Measurements from ENCODE around the gene MYO7B.
A peak's percentile ranks its signal among the peaks of the same experiment; 100 is the strongest.
"Not testable (repeated sequence)": the region's sequence is repeated elsewhere in the genome, so short reads cannot be mapped to it uniquely, and the experiment has no call there.

Gene MYO7B

DNA sequence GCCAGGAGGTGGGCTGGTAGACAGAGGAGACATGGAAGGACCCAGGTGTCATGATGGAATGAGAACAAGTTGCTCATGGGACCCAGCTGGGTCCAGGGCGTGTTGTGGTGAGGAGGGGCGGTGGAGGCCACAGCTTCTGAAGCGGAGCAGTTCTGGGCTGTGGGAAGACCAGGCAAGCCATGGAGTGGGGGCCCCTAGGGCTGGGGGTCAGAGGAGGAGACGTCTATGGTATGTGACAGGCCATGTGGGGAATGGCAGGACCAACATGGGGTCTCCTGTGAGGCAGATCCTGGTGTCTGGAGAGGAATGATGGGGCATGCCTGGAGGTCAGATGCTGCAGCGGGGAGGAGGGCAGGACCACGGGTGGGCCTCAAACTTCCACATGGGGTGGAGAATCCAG is 16.9 kb downstream of the MYO7B start:
- ATAC-seq (no peak), DNase-seq (no peak)

DNA sequence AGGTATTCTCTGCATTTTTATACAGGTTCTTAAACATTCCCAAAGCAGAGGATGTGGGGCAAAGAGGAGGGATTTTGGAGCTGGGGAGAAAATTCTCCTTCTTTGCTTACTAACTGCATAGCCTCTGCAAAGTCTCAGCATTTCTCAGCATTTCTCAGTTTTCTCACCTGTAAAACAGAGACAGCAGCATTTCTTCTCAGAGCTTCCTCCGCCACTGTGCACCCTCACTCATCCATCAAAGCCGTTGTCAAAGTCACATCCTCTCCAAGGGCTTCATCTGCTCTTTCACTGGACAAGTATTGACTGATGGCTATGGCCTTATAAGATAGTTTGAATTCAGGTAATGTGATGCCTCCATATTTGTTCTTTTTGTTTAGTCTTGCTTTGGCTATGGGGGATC is 17.4 kb downstream of the MYO7B start:
- no peak for DNase-seq

GRCh38 chr2:127558911-127559310 is 23.4 kb downstream of the MYO7B start:
- no peak for ATAC-seq
- DNase-seq = no peak

More for the DNA sequence above, 17.4 kb downstream of the MYO7B start:
- ATAC-seq = no peak

DNA sequence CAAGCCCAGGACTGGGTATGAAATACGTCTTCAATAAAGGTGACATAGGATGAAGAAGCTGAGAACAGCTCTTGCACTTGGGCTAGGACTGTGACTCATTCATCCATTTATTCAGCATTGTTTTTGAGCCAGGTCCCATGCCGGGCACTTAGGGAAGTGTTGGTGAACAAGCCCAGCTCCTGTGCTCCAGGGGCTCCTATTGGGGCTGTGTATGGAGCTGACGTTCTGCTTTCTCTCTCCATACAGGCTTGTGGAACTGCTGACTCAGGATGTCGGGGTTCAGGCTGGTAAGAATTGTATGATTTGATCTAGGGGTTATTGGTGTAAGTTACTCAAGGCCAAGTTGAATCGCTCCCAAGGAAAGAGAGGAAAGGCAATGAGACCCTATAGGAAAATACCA is 24.0 kb downstream of the MYO7B start:
- ATAC-seq = no peak
- no peak for DNase-seq

GRCh38 chr2:127560201-127560930 is 24.9 kb downstream of the MYO7B start:
- no peak for DNase-seq
- ATAC-seq = no peak

- no peak for DNase-seq
- no peak for ATAC-seq
Measured at GRCh38 chr2:127560931-127561280, 25.4 kb downstream of the MYO7B start.

GRCh38 chr2:127561371-127561770 is 25.9 kb downstream of the MYO7B start:
- ATAC-seq = no peak

GRCh38 chr2:127562936-127563335 is 27.5 kb downstream of the MYO7B start:
- DNase-seq (no peak), ATAC-seq (no peak)

More at GRCh38 chr2:127561371-127561770, 25.9 kb downstream of the MYO7B start:
- DNase-seq = no peak

DNA sequence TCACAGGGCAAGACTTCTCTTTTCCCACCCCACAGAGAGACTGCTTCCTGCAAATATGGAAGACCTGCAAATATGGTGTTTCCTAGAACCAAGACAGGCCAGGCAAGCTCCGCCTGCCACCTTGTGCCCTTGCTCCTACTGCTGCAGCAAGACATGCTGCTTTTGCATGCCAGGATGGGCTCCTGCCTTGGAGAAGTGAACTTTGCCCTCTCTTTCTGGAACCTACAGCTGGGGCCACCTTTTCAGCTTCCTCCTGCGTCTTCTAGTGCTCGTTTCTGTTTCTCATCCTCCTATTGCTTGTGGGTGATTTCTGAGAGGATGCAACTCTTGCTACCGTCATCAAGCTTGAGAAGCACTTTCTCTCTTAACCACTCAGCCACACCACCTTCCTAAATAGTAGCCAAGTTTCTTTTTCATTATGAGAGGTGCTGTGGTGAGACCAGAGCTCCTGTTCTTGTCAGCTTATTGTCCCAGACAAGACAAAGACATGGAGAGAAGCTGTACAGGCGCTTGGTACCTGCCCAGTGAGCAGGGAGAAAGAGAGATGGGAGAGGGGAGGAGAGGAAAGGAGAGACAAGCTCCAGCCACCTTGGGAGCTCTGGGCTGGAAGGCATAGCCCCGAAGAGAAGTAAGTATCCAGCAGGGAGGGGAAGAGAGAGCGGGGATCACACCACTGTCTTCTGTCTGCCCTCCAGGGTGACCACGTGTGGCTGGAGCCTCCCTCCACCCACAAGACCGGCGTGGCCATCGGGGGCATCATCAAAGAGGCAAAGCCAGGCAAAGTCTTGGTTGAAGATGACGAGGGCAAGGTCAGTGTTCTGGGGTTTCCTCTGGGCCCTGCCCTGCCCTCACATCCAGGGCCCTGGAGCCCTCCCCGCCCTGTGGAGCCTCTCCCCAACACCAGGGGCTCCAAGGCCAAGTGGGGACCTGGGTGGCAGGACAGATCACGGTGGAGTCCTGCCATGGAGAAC is 28.3 kb downstream of the MYO7B start:
- ATAC-seq (peak; percentile 75), DNase-seq (no peak)

DNA sequence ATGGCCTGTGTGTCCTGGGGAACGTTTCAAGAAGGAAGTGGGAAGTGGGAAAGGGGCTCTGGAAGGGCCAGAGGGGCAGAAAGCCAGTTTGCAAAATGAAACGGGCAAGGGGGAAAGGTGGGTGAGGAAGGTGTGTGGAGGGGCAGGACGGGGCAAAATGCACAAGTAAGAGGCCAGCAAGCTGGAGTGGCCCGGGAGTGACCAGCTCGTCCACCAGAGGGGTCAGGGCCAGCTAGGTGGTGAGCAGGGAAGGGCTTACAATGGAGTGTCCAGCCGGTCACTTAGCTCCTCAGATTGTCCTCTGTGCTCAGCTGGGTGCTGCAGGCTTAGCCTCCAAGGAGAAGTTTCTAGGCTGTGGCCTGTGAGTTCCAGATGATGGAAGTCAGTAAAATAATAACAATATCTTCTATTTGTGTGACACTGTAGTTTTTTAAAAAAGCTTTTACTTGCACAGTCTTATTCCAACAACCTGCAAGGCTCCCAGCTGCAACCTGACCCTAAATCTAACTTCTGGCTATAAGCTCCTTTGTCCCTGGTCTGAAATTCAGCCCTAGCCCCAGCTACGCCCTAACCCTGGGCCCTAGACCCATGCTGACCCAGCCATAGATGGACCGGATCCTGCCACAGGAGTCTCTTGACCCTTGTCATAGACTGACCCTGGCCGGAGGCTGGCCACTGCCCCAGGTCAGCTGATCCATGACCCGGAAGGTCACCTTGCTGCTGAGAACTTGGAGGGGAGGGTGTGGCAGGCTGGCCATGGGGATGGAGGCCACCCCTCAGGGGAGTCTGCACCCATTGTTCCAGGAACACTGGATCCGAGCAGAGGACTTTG is 29.2 kb downstream of the MYO7B start:
- DNase-seq = no peak
- ATAC-seq = no peak

GRCh38 chr2:127565261-127566138 is 30.0 kb downstream of the MYO7B start:
- no peak for ATAC-seq
- DNase-seq = no peak

DNA sequence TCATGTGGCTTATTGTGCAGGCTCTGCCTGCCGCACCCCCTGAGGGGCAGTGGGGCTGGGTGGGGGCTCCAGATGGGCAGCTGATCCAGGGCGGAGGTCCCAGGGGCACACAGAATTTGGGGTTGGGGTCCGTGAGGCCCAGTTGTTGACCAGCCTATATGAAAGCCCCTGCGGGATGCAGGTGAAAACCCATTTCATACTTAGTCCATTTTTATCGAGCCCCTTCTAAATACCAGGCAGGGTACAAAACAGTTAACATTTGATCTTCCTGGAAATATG is 30.6 kb downstream of the MYO7B start:
- no peak for ATAC-seq
- no peak for DNase-seq

DNA sequence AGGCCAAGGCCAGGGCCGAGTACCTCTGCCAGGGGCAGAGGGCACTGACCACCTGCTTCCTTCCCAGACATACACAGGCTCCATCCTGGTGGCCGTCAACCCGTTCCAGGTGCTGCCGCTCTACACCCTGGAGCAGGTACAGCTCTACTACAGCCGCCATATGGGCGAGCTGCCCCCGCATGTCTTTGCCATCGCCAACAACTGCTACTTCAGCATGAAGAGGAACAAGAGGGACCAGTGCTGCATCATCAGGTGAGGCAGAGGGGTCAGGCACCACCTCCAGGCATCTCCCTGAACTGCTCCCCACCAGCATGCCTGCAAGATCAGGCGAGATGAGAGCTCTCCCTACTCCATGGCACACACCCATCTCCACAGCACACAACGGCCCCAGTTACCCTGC is 31.1 kb downstream of the MYO7B start:
- no peak for ATAC-seq
- DNase-seq = no peak

DNA sequence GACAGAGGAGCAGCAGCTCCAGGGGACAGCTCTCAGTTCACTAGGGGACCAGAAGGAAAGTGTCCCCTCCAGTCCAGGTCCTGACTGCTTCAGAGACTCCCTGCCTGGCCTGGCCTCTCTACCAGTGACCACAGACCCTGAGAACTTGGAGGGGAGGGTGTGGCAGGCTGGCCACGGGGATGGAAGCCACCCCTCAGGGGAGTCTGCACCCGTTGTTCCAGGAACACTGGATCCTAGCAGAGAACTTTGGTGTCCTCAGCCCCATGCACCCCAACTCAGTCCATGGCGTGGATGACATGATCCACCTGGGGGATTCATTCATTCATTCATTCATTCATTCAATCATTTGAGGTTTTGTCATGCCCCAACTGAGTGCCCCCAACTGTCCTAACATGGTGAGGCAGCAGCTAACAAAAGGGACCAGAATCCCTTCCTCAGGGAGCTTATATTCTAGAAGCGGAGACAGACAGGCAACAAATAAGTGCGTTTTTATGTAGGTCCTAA is 31.9 kb downstream of the MYO7B start:
- ATAC-seq (no peak), DNase-seq (no peak)

DNA sequence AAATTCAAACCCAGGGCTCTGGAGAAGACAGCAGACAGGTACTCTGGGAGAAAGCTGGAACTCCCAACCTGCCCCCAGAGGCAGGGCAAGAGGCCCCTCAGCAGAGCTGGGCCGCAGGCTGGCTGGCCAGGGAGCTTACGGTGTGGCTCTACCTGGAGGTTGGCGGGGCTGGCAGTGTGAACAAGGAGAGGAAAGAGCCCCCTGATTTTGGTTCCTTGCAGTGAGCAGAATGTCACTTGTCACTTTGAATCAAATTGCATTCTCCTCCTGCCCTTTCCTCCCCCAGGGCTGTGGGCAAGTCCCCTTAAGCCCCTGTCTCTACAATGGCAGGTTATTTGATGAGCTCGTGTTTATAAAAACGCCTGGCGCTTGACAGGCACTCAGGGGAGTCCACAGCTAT is 32.6 kb downstream of the MYO7B start:
- ATAC-seq (no peak), DNase-seq (no peak)

DNA sequence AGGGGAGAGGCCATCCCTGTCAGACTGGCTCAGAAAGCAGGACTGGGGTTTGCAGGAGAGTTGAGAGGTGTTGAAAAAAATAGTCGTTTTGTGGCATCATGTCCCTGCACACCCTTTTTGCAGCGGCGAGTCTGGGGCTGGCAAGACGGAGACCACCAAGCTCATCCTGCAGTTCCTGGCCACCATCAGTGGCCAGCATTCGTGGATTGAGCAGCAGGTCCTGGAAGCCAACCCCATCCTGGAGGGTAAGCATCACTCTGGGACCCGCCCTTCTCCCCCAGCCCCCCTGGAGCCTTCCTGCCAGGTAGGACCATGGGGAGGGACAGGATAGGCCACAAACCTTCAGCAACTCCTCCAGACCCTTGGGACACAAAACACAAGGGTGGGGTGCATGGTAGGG is 34.2 kb downstream of the MYO7B start:
- DNase-seq = no peak
- ATAC-seq = no peak

GRCh38 chr2:127570282-127571250 is 35.1 kb downstream of the MYO7B start:
- no peak for ATAC-seq

GRCh38 chr2:127572352-127572751 is 36.9 kb downstream of the MYO7B start:
- not testable (repeated sequence) for DNase-seq, ATAC-seq

More at GRCh38 chr2:127570282-127571250, 35.1 kb downstream of the MYO7B start:
- DNase-seq = no peak

DNA sequence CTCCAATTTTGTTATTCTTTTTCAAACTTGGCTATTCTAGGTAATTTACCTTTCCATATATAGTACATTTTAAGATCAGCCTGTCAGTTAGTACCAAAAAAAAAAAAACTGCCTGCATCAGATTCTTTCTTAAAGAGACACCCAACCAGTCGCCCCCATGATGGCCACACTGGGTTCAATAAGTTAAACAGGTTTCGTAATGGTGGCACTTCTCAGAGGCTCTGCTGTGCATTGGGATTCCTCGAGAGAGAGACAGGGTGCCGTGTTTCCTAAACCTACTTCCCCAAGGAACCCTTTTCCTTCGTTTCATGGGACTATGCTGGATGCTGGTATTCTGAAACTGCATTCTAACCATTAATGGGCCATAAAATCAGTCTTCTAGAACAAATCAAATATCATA is 37.4 kb downstream of the MYO7B start:
- no peak for ATAC-seq
- DNase-seq = no peak

DNA sequence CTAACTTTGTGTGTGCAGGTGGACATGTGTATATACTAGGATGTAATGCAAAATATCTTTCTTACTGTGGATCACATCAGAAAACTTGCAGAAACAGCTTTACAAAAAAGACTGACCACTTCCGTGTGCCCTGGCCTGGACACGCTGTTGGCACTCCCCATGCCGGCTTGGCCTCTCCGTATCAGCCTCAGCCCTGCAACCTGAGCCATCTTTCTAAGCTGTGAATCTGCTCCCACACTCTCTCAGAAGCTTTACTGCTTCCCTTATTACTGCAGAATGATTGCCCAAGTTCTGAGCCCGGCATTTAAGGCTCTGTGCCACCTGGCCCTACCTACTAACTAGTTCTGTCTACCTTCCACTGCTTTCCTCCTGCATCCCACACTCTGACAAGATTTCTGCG is 37.8 kb downstream of the MYO7B start:
- ATAC-seq (no peak), DNase-seq (no peak)

Data from stimulated activated naive CD8-positive, alpha-beta T cell treated with anti-CD3 and anti-CD28 coated beads, Interleukin-15, Interleukin-2, amounts not matched to agents 100 U/mL and 50 U/mL, for 24 hours (primary cell).